HL-60/S4 treated with phorbol 12-myristate 13-acetate at 8.2 ng/mL for 4 days and 3 days (cell line): ENCODE data around the gene NIPAL1.

ENCODE experiments used
- in situ Hi-C: fragments of 300-500 bp; cut with MboI; formaldehyde crosslinking; loops from 2 replicates; pipeline ENCODE4 v1.15.0; 2022; ENCODE audit warnings: low sequenced_read_pairs

Gene NIPAL1

GRCh38 chr4:48058617-48059530 is 42.3 kb downstream of the NIPAL1 start:
- in situ Hi-C loops = no loop called here

DNA sequence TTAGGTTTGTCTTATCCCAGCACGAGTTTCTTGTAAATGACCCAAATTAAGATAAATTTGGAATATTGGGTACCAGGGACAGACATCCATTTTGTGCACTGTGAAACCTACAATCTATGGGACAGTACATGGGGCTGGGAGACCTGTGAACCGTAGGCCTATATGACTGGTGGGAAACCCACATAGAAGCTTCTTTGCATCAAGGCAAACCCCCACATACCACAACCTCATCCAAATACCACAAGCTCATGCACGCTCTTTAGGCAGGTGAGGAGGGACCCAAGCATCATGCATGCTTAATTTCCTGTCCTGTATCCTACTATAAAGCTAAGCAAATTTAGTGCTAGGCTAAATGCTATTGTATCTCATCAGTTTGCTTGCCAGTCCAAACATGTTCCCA is 47.8 kb downstream of the NIPAL1 start:
- in situ Hi-C loops = no loop called here

DNA sequence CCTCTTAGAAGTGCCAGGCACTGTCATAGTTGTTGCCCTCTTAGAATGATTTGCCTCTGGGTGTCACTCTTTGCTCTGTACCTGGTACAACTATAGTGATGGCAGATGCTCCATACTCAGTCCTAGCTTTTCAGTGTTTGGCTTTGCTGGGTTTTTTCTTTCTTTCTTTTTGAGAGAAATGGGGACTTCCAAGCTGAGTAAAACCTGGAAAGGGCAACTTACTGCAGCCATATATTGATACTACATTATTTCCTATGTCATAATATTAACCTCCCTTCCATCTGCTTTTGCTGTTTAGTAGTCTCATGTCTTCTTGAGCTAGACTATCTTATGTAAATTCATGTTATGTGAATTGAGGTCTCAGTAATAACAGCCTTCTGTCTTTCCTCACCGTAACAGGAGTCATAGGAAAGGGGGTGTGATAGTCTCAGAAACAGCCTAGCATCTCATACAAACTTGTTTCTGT is 49.0 kb downstream of the NIPAL1 start:
- in situ Hi-C loops = no loop called here

DNA sequence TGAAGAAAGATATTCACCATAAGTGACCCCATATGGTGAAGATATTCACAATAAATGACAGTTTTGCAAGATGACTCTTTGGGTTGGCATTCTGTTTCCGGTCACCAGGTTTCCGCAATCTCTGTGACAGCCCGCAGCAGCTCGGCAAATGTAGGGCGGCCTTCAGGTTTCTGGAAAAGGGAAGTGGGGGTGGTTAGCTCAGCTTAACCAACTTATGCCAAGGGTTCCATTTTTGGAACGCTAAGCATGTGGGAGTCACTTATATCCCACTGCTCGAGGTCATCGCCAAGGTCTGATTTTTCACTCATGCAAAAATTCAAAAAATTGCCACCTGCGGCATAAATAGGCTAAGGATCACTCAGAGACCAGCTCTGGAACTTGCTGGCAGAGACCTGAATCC is 51.0 kb downstream of the NIPAL1 start:
- in situ Hi-C loops = no loop called here

DNA sequence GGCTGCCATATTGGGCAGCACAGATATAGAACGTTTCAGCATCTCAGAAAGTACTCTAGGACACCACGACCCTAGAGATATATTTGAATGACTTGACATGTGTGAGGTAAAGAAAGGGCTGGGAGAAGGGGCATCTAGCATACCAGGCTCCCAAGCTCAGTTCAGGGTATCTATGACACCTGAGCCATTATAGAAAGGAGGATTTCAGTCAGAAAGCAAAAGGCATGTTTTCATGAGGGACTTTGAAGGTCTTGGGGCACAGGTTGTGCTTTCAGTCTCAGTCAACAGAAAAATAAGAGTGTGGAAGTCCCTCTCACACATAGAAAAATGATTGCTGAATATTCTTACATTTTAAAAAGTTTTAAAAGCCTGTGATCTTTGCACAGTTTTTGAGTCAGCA is 51.6 kb downstream of the NIPAL1 start:
- in situ Hi-C loops = no loop called here

DNA sequence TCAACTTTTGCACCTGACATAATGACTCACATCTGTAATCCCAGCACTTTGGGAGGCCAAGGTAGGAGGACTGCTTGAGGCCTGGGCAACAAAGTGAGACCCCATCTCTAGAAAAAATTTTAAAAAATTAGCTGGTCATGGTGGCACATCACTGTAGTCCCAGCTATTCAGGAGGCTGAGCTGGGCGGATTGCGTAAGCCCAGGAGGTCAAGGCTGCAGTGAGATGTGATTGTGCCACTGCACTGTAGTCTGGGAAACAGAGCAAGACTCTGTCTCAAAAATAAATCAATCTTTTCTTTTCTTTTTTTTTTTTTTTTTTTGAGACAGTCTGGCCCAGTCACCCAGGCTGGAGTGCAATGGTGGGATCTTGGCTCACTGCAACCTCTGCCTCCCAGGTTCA is 52.5 kb downstream of the NIPAL1 start:
- in situ Hi-C loops = no loop called here

GRCh38 chr4:48071191-48071590 is 54.6 kb downstream of the NIPAL1 start:
- in situ Hi-C loops = no loop called here

DNA sequence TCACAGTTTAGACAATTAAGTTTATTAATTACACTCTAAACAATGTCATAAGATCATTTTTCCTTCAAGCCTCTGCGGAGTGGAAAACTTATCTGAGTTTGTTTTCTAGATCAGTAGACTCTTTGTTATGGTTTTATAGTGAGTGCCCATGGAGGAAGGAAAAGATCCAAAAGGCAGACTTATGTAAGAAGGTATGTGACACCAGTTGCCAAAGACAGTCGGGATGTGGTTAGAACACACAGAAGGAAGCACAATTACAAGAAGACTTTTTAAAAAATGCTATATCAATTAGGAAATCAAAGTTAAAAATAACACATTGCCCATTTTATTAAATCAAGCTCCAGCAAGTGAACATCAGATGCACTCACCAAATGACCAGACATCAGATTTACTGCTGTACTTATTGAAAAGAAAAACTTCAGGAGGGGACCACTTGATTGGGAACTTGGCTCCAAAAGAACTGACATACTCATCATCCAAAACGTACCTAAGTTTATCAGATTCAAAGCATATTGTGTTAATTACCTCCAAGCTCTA is 57.1 kb downstream of the NIPAL1 start:
- in situ Hi-C loops = no loop called here

DNA sequence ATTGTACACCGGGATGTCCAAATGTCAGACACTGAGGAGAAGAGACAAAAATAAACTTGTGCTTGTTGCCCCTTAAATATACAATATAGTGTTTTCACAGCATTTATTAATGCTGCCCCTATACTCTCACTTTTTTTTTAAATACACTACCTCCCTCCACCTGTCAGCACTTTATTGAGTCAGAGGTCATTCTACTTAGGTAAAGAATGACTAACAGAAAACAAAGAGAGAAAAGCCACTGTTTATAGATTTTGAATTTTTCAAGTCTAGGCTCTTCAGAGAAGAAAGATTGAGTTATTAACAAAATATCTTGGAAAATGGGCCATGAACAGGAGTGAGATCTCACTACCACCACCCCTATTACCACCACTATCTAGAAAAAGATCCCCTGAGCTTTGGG is 58.1 kb downstream of the NIPAL1 start:
- in situ Hi-C loops = no loop called here

GRCh38 chr4:48078425-48078824 is 61.9 kb downstream of the NIPAL1 start:
- in situ Hi-C loops = no loop called here

DNA sequence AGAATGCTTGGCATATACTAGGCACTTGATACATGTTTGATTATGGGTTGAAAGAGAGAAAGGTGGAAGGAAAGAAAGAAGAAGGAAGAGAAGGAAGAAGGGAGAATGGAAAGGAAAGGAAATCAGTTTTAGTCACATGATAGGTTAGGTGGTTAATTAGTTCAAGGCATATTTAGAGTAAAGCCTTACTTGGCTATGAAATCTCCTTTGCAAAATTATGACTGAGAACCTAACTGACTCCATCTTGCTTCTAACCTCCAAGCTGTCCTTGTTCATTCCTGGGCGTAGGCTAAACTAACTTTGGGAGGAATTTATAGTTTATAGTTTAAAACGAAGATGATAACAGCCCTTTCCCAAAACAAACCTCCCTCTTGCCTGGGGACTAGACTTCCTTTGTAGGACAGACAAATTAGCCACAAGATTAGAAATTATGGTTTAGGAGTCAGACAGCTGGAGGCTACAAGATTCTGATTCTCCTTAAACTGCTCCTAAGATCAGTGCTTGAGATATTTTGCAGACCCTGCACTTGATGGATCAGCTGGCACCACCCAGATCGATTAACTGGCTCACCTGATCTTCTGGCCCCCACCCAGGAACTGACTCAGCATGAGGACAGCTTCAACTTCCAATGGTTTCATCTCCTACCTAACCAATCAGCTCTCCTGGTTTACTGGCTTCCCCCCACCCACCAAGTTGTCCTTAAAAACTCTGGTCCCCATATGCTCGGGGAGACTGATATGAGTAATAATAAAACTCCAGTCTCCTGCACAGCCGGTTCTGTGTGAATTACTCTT is 62.5 kb downstream of the NIPAL1 start:
- in situ Hi-C loops = no loop called here

DNA sequence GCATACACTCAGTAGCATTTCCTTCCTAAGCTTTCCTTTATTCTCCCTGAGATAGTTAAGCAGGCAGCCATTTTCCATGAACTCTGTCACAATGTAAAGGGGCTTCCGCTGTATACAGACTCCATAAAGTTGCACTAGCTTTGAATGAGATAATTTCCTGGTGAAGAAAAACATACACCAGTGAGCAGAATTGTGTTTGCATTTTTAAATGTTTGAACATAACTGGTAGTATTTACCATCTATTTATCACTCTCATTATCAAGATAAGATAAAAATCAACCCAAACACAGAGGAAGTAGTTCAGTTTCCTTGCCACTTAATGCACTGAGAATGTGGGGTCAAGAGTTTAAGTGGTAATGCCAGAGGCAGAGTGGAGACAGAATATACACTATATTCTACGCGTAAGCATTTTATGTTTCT is 63.4 kb downstream of the NIPAL1 start:
- in situ Hi-C loops = no loop called here

DNA sequence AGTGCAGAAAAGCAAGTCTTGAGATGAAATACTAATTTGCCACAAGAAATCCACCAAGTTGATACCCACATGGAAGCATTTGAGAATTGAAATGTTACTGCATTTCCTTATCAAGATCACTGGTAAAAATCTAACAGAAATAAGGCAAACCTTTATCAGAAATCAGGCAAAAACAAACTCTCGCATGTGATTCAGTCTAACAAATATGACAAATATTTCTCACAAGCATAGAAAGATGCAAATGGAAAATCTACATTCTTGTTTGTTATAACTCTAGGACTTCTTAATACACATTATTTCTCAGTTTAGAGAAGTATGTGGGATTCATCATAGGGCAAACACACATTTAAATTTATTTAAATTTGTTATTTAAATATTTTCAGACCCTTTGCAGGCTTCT is 64.6 kb downstream of the NIPAL1 start:
- in situ Hi-C loops = no loop called here

- in situ Hi-C loops = no loop called here
Measured at GRCh38 chr4:48082956-48083355, 66.4 kb downstream of the NIPAL1 start.

- in situ Hi-C loops = no loop called here
Measured at GRCh38 chr4:48085821-48086589, 69.4 kb downstream of the NIPAL1 start.
